OCI-LY3 (cell line): ENCODE results near the gene FLCN.
"Not testable (repeated sequence)": the region's sequence is repeated elsewhere in the genome, so short reads cannot be mapped to it uniquely, and the experiment has no call there.

ENCODE experiments used
- H2AFZ ChIP-seq: fragments of 200-600, 300-600 bp; shearing (Covaris generic); 2 replicates; pipeline ENCODE4 v1.6.0; 2014; ENCODE audit warnings: antibody characterized with exemption, low read depth, low read length
- H3K27ac ChIP-seq: fragments of 200-600, 300-600 bp; sonication (generic); 2 replicates; pipeline ENCODE4 v1.5.1; 2014; ENCODE audit warnings: mild to moderate bottlenecking, low read length, moderate library complexity, mixed read lengths
- H3K27me3 ChIP-seq: fragments of 200-600, 300-600 bp; sonication (generic); 2 replicates; pipeline ENCODE4 v1.6.1; 2014; ENCODE audit warnings: low read depth, low read length, mixed read lengths
- H3K36me3 ChIP-seq: fragments of 200-600, 300-600 bp; sonication (generic); replicated peaks from 2 replicates; pipeline ENCODE3; 2014; ENCODE audit warnings: low read depth, low read length, mixed read lengths
- H3K4me1 ChIP-seq: fragments of 300-600, 200-600 bp; sonication (generic); 2 replicates; pipeline ENCODE4 v1.6.1; 2014; ENCODE audit warnings: low read length, mixed read lengths
- H3K4me2 ChIP-seq: fragments of 200-600, 300-600 bp; sonication (generic); 2 replicates; pipeline ENCODE4 v1.6.1; 2014; ENCODE audit warnings: low read length, mixed read lengths
- H3K4me3 ChIP-seq: fragments of 300-600, 200-600 bp; sonication (generic); 2 replicates; pipeline ENCODE4 v1.5.1; 2014; ENCODE audit warnings: antibody characterized with exemption, mild to moderate bottlenecking, low read length, moderate library complexity
- H3K79me2 ChIP-seq: fragments of 300-600, 200-600 bp; shearing (Covaris generic); 2 replicates; pipeline ENCODE4 v1.6.1; 2014; ENCODE audit warnings: mild to moderate bottlenecking, low read length, mixed read lengths
- H3K9ac ChIP-seq: fragments of 300-600, 200-600 bp; shearing (Covaris generic); 2 replicates; pipeline ENCODE4 v1.6.0; 2014; ENCODE audit warnings: mild to moderate bottlenecking, low read length, moderate library complexity
- H3K9me3 ChIP-seq: fragments of 200-600, 300-600 bp; shearing (Covaris generic); 2 replicates; pipeline ENCODE4 v1.6.1; 2014; ENCODE audit warnings: low read length, mixed read lengths; ENCODE audit not compliant: insufficient read depth
- H4K20me1 ChIP-seq: fragments of 200-600, 300-600 bp; sonication (generic); 2 replicates; pipeline ENCODE4 v1.6.1; 2016; ENCODE audit warnings: low read length, mixed read lengths; ENCODE audit not compliant: insufficient read depth
- CTCF ChIP-seq: fragments of 200-600, 300-600 bp; sonication (generic); IDR thresholded peaks from 2 replicates; pipeline ENCODE4 v1.5.1; 2014; ENCODE audit warnings: antibody characterized with exemption, low read length, low read depth
- EZH2phosphoT487 ChIP-seq: fragments of 200-600 bp; shearing (Covaris generic); IDR thresholded peaks from 2 replicates; pipeline ENCODE4 v1.6.1; 2018; ENCODE audit warnings: antibody characterized with exemption, mixed run types, low read depth

The FLCN gene

GRCh38 chr17:17186051-17186450, 50.9 kb downstream of the FLCN start:
- Histone ChIP-seq H3K4me1 (peaks cover 17% of the 10 kb centered on the region), H3K9ac (no peak overlapping the region), H4K20me1 (no peaks in the 10 kb centered on the region), H3K4me2 (no peak overlapping the region), H3K27me3 (no peaks in the 10 kb centered on the region), H3K4me3 (no peak overlapping the region), H3K36me3 (no peaks in the 10 kb centered on the region), H2AFZ (no peak overlapping the region), H3K9me3 (no peaks in the 10 kb centered on the region), H3K79me2 (no peaks in the 10 kb centered on the region), H3K27ac (no peak overlapping the region)
- TF ChIP-seq EZH2phosphoT487 (no peak), CTCF (no peak)

- H3K4me3 ChIP-seq, H2AFZ ChIP-seq, H3K27ac ChIP-seq, H3K9ac ChIP-seq, H4K20me1 ChIP-seq, H3K4me2 ChIP-seq, H3K79me2 ChIP-seq, H3K36me3 ChIP-seq, H3K27me3 ChIP-seq, H3K9me3 ChIP-seq: not testable (repeated sequence)
- H3K4me1 ChIP-seq, result peaks cover 17% of the 10 kb centered on the region
Measured at GRCh38 chr17:17184985-17185757, 51.8 kb downstream of the FLCN start.

- Histone ChIP-seq H3K36me3 (peaks cover 7% of the 10 kb centered on the region), H3K9me3 (no peaks in the 10 kb centered on the region), H3K79me2 (no peaks in the 10 kb centered on the region), H3K27ac (no peak overlapping the region), H3K9ac (no peak overlapping the region), H3K4me3 (no peak overlapping the region), H4K20me1 (no peaks in the 10 kb centered on the region), H3K4me2 (no peak overlapping the region), H2AFZ (no peak overlapping the region), H3K4me1 (peaks cover 24% of the 10 kb centered on the region), H3K27me3 (no peaks in the 10 kb centered on the region)
- TF ChIP-seq EZH2phosphoT487, result no peak
- TF ChIP-seq CTCF, result no peak
Measured at GRCh38 chr17:17183744-17184143, 53.2 kb downstream of the FLCN start.

GRCh38 chr17:17182598-17183136, 54.3 kb downstream of the FLCN start:
- Histone ChIP-seq H3K9me3 (no peaks in the 10 kb centered on the region), H3K36me3 (peaks cover 7% of the 10 kb centered on the region), H2AFZ (no peak overlapping the region), H3K27ac (no peak overlapping the region), H3K27me3 (no peaks in the 10 kb centered on the region), H3K4me3 (no peak overlapping the region), H4K20me1 (no peaks in the 10 kb centered on the region), H3K4me2 (0 out of 2 replicates have a peak overlapping the region, but pooled peaks have one; percentile 48), H3K4me1 (peaks cover 24% of the 10 kb centered on the region), H3K79me2 (no peaks in the 10 kb centered on the region), H3K9ac (no peak overlapping the region)
- TF ChIP-seq CTCF, result no peak
- no peak for TF ChIP-seq EZH2phosphoT487
